HT-29 (cell line): ENCODE measurements around the gene SCAMP3. TPM values are rescaled to one million over a fixed set of nuclear protein-coding genes. Genes with fewer than 3 reads are reported as not detected.

Experiments
- DNase-seq: peaks from one replicate; pipeline ENCODE4 v3.0.0-alpha.2; 2015; ENCODE audit warnings: low spot score
- total RNA-seq: library from RNA; depleted of rRNA; stranded (reverse); fragments of >200 nt; shearing (Covaris generic); gene quantifications from 2 replicates; pipeline ENCODE4 v1.2.3, GENCODE V29; 2014

The SCAMP3 gene
- total RNA-seq, 1 experiment from 2014 or later, result 114 TPM

DNA sequence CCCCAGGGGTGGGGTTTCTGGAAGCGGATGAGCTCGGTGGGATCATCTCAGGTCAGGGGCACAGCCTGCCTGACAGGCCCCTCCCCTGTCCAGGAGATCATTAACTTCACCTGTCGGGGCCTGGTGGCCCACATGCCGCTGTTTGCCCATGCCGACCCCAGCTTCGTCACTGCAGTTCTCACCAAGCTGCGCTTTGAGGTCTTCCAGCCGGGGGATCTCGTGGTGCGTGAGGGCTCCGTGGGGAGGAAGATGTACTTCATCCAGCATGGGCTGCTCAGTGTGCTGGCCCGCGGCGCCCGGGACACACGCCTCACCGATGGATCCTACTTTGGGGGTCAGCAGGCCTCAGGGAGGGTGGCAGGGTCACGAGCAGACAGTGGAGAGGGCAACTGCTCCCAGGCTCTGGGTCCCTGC lies 23.5 kb upstream of the SCAMP3 start:
- no peak for DNase-seq

DNA sequence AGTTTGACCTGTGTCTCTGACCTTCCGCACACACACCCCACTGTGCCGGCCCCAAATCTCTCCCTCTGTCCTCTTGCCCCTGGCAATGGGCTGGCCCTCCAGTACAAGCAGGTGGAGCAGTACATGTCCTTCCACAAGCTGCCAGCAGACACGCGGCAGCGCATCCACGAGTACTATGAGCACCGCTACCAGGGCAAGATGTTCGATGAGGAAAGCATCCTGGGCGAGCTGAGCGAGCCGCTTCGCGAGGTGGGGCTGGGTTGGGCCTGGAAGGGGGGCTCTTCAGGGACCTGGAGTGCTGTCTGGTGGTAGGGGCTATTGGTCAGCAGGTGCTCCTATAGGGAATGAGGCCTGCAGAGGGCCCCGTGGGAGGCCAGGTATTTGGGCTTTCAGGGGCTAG lies 22.9 kb upstream of the SCAMP3 start:
- no peak for DNase-seq

DNA sequence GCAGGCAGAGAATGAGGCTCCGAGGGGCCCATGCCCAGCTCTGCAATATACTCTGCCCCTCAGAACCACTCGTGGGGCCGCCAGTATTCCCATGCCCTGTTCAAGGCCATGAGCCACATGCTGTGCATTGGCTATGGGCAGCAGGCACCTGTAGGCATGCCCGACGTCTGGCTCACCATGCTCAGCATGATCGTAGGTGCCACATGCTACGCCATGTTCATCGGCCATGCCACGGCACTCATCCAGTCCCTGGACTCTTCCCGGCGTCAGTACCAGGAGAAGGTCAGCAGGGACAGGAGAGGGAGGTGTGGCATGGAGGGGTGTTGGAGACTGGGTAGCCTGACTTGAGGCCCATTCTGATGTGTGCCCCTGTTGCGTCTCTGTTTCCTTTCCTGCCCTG lies 22.3 kb upstream of the SCAMP3 start:
- DNase-seq, result no peak

DNA sequence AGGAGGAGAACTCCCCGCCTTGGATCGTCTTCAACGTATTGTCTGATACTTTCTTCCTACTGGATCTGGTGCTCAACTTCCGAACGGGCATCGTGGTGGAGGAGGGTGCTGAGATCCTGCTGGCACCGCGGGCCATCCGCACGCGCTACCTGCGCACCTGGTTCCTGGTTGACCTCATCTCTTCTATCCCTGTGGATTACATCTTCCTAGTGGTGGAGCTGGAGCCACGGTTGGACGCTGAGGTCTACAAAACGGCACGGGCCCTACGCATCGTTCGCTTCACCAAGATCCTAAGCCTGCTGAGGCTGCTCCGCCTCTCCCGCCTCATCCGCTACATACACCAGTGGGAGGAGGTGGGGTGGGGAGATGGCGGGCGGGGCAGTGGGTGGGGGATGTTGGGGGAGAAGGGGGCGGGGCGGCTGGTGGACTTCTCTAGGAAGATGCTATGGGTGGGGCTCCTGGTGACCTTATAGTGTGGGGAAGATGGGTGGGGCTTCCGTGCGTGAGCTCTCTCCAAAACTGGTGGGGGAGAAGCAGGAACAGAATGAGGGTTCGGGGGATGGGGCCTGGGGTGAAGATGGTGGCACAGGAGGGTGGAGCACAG lies 20.4 kb upstream of the SCAMP3 start:
- DNase-seq, result no peak

DNA sequence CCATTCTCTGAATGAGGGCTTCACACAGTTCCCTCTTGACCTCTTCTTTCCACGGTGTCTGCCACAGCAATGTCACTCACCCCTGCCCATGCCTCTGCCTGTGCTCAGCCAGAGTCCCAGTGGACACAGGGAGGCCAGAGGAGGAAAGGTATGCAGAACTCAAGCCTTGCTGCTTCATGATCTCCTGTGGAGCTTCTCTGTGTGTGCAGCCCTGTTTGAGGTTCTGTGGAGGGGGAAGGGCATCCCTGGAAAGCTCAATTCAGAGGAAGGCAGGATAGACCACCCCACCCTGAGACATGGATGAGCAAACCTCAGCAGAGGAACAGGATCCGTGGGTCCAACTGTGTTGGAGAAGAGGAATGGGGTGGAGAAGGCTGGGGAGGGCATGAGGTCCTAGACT lies 17.1 kb upstream of the SCAMP3 start:
- DNase-seq, result no peak

DNA sequence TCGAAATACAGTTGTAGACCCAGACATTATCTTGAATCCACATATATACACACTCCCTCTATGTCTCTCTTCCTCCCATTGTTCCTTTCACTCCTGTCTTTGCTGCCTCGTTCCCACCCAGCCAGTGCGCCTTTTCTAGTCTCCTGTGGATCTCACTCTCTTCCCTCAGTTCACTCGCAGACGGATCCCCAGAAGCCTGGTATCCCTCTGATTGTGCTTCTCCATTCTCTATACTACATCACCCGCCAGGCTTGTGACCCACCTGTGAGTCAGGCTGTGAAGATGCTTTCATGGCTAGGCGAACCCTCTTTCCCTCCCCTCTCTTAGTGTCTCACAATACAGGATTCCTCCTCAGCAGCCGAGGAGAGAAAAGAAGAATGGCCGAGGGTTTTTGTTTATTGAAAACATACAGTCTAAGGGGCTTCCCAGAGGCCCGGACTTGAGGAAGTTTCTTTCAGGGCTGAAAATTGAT lies 16.6 kb upstream of the SCAMP3 start:
- DNase-seq, result no peak

DNA sequence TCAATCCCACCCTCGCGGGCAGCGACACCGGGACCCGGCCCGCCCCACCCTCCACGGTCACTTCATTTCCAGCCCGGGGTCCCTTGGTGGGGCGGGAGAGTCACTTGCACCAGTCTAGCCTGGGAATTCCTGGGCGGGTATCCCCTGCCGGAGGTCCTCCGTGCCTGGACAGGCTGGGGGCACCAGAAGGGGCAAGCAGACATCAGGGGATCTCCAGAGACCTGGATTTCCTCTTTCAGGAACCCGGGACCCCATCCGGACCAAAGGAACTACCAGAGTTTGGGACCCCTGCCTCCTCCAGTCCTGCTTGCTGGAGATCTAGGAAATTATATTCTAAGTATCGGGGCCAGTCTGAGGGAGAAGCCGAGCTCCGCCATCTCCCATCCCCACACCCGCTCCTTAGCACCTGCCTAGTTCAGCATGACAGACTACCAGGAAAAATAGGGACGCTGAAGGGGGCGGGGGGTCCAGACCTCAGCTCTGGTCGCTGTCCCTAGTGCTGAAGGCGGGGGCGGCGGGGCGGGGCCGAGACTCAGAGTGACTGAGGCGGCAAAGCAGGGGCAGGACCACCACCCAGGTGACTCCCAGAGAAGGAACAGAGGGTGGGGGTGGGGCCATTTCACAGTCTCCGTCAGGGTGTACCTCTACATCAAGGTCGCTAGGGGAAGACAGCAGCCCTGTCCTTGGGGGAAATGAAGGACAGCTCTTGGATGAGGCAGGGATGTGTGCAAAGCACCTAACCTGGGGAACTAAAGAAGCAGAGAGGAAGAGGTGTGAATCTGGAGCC lies 15.9 kb upstream of the SCAMP3 start:
- DNase-seq, result peak; percentile 60

DNA sequence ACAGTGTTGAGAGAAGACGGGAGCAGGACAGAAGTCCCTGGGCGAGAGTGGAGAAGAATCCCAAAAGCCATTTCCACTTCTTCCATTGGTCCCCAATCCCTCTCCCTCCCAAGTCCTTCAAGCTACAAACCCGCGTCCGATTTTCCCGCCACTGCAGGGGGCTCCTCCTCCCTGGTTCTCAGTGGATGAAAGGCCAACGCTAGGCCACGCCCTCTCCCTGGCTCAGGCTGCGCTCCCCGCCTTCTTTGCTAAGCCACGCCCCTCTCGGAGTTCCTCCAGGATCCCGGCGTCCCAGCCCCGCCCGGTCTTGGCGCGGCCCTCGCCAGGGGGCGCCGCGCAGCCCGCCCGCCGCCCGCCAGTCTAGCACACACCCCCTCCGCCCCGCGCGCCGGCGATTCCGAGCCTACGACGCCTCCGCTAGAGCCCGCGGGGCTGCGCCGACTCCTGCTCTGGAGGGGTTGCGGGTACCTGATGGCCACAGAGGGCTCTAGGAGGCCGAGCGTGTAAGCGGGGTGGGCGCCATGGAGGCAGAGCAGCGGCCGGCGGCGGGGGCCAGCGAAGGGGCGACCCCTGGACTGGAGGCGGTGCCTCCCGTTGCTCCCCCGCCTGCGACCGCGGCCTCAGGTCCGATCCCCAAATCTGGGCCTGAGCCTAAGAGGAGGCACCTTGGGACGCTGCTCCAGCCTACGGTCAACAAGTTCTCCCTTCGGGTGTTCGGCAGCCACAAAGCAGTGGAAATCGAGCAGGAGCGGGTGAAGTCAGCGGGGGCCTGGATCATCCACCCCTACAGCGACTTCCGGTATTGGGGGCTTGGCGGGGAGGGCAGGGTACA lies 15.1 kb upstream of the SCAMP3 start, which contains the start of gene HCN3:
TSS of gene HCN3 (plus strand) at position 394 of the 832 bp plus-strand sequence. CDS start at position 522, 128 bp downstream.
- DNase-seq, result peak; percentile 98

DNA sequence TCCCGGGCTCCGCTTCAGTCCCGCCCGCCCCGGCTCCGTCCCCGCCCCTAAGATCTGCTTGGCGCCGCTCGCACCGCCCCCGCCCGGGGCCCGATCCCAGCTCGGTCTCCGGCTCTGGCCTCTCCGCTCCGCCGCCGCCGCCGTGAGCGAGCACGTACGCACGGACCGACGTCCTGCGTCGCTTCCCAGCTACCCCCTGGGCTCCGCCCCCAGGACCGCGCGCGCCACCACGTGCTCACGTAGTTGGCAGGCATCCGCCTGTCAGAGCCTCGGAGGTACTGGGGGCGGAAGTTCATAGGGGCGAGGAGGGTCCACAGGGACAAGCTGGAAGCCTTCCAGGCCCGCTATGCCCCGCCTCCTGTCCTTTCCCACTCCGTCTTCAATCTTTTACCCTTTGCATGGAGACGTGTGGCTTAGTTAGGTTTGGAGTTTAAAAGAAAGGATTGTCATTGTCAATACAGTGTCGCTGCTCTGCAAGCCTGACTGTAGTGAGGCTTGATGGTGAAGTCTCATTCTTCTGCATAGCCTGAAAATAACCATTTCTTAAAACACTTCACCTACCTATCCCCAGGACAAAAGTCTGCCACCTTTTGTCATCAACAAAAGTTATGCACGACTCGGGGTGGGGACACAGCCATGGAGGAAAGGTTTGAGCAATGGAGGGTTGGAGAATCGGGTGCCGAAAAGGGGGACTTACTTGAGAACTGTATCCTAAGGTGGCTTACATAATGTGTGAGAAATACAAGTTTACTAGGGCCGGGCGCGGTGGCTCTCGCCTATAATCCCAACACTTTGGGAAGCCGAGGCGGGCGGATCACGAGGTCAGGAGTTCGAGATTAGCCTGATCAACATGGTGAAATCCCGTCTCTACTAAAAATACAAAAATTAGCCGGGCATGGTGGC lies 11.4 kb upstream of the SCAMP3 start, which contains the start of gene CLK2:
TSS of gene CLK2 (minus strand) at position 162 of the 903 bp plus-strand sequence. CDS start 2,527 bp downstream, outside the sequence.
- peak; percentile 97 for DNase-seq

DNA sequence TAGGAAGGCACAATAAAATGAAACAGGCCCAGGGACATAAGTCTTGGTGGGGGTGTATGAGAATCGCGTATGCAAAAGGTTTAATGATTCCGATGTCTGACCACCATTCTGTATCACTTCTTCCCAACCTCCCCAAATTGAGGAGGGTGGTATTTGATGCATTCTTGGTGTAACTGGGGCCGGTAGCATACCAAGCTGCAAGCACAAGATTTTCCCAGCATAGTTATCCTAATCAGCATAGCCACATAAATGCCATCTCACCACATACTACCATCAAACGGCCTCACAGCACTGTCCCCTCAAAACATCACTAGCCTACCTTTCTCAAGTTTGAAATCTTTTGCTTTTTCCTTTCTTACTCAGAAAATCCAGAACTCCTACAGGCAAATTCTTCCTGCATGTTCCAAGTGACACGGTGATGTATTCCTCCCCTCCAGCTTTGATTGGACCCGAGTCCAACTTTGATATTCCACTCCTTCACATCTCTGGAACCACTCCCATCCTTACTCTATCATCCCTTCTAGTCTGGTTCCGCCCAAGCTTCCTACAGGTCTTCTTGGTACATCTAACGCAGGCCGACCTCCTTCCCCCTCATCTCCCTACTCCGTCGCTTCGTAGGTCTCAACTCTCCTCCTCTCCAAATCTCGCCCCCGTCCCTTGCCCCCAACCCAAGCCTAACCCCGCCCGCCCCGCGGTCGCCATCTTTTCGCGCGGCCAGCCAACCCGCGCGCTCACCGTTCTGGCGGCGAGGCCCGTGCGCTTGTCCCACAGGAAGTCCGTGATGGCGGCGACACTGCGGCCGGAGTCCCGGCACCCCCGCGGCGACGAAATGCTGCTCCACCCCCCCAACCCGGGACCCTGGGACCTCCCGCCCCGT lies 10.5 kb upstream of the SCAMP3 start:
- DNase-seq, result peak; percentile 58

DNA sequence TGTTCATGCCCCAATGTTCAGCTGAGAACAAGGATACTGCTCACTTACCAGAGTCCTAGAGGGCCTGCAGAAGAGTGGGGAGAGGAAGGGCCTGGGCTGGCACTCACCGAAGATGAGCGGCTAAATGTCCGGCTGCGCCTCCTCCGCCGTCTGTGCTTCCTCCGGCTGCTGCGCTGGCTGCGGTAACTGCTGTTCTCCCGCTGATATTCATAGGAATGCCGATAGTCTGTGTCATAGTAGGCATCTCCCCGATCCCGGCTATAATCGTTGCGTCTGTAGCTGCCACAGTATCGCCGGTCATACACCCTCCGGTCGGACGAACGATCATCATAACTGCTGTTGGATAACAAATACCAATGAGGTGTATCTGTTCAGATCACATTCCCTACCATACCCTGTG lies 7.2 kb upstream of the SCAMP3 start:
- DNase-seq, result no peak

DNA sequence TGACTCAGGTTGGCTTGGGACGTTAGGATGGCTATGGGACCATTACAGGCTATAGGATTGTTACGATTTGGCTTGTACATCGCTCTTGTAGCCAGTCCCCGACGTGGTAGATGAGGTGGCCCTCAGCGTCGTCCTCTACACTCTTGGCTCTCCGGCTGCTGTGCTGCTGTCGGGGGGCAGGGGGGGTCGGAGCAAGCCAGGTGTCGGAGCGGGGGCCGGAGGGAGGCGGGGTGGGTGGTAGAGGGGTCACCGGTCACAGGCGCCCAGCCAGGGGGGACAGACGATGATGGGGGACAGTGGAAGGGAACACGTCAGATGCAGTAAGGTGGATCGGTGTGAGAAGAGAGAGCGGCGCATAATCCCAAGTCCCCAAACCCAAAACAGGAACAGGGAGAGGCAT lies 6.5 kb upstream of the SCAMP3 start:
- no peak for DNase-seq

DNA sequence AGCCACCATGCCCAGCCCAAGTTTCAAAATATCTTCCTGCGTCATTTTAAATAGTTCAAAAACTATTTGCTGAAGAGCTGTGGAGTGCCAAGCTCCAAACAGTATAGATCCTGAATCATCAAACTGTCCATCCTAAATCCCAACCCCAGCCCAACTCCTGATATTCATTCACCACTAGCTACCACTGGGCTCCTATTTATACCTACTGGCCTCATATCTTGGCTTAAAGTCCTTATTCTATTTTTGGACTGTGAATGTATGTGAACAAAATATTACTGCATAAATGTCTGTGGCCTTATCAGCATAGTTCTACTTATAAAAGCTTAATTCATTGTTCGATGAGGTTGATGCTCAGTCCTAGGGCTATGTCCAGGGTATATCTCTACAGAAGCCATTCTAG lies 5.2 kb upstream of the SCAMP3 start:
- DNase-seq, result no peak

DNA sequence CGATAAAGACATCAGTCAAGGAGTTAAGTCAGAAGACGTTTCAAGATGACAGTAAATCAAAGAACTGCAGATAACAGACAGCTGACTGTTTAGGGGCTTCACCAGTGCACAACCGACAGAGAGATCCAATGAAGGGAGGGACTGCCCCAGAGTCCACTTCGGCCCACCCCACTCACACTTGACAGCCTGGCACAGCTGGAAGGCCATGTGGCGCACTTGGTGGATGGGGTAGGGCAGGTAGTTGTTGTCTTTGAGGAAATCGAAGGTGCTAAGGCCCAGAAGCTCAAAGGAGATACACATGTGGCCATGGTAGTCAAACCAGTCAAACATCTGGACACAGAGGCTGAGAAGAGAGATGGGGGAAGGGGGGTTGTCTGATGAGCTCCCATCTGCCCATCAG lies 4.4 kb upstream of the SCAMP3 start:
- no peak for DNase-seq

DNA sequence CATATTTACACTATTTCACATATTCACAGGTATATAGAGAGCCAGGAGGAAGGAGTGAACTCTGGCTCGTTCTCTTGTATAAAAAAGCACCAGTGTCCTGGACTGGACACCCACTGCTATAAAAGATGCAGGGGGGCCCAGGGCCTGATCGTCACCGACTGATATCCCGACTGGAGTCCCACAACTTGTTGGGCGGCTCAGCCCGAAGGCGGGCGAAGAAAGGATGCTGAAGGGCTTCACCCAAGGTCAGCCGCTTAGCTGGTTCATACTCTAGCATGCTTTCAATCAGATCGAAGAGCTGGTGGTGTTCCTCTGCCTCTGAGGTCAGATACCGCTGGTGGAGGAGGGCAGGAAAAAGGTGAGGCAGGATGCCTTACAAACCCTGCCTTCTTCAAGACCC lies 907 bp upstream of the SCAMP3 start:
- DNase-seq, result no peak

DNA sequence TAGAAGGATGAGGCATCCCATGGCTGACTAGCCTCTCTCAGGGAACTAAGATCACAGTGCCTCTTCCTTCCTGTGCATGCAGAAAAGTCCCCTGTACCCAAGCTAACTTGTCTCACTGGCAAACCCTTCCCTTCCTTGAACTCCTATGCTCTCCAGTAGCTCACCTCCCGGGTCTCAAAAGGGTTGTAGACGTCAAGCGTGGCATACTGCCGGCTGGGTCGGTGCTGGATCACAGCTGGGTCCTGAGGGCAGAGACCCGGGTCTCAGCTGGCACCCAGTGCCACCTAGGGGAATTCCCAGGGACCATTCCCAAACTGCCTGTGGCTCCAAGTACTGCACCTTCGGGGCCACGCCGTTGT lies 688 bp downstream of the SCAMP3 start:
- peak; percentile 55 for DNase-seq

DNA sequence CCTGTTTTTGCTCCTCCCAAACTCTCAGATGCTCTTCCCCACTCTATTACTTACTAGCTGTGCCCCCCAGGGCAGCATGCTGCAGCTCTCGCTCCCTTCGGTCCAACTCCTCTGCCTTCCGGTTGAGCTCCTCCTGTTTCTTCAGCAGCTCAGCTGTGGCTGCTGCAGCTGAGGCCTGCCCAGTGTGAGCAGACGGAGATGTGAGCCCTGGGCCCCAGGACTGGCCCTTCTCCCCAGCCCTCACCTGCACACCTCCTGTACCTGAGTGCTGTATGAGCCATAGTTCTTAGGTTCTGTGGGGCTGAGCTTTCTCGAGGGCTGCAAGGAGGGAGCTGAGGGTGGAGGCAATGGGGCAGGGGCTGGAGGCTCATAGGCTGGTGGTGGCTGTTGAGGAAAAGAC lies 1.9 kb downstream of the SCAMP3 start:
- no peak for DNase-seq

DNA sequence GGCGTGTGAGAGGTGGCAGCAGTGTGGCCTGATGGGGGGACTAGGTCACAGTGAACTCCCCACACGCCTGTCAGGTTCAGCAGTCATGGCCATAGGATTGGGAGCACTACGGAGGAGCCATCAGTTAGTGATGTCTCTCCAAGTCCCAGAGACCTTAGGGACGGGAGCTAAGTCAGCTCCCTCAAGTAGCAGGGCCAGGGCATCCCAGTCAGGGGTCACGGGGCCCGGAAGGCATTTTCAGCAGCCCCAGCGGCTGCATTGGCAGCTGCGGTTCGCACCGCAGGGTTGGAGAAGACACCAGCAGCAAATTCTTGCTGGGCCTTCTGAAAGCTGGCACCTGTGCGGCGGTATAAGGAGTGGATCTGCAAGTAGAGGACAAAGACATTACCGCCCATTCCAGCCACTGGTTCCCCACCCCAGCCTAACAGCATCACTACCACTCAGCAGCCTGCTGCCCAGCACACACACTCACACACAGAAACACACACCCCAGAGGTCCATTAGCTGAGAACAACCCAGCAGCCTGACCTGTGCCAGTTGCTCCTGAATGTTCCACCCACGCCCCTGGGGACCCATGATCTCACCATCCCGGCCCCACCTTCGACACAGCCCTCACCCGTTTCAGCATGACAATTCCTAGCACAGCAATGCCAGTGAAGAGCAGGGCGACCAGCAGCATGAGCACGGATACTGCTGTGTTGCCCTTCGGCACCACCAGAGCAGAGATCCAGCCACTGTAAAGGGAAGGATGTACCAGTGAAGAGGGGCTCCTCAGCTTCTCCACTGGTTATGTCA lies 5.9 kb downstream of the SCAMP3 start:
- DNase-seq, result no peak
